Fibroblast of lung (primary cell): ENCODE results near the gene NPHP4. TPM values are rescaled to one million over a fixed set of nuclear protein-coding genes. Genes with fewer than 3 reads are reported as not detected.
"Not testable (repeated sequence)": the region's sequence is repeated elsewhere in the genome, so short reads cannot be mapped to it uniquely, and the experiment has no call there.

Experiments
- DNase-seq, 2 donors: peaks; one replicate each; pipeline versions ENCODE4 v3.0.0 to v3.0.0-alpha.2; 2010; ENCODE audit warnings: low read depth in 2 of 2
- H2AFZ ChIP-seq: 2 replicates; pipeline ENCODE4 v1.5.1; 2012; ENCODE audit warnings: low read length, control low read depth, inconsistent platforms
- H3K27ac ChIP-seq: 2 replicates; pipeline ENCODE4 v1.5.1; 2011; ENCODE audit warnings: low read length, control low read depth; ENCODE audit not compliant: insufficient read depth
- H3K27me3 ChIP-seq: 2 replicates; pipeline ENCODE4 v1.5.1; 2011; ENCODE audit warnings: mild to moderate bottlenecking, low read length; ENCODE audit not compliant: control insufficient read depth, insufficient read depth
- H3K36me3 ChIP-seq: 2 replicates; pipeline ENCODE4 v1.5.1; 2011; ENCODE audit warnings: low read length; ENCODE audit not compliant: control insufficient read depth, insufficient read depth
- H3K4me1 ChIP-seq: 2 replicates; pipeline ENCODE4 v1.5.1; 2011; ENCODE audit warnings: low read length; ENCODE audit not compliant: control insufficient read depth, insufficient read depth; ENCODE audit errors: extremely low read depth
- H3K4me2 ChIP-seq: 2 replicates; pipeline ENCODE4 v1.5.1; 2011; ENCODE audit warnings: low read length, control low read depth; ENCODE audit not compliant: insufficient read depth; ENCODE audit errors: extremely low read depth
- H3K4me3 ChIP-seq, 4 experiments: fragments of 200-600 bp in 1 of 4; sonication (generic) in 1 of 4; replicated peaks in 1 of 4; 2 replicates each; pipeline ENCODE4 v1.5.1; 2011 to 2016; ENCODE audit warnings: low read length in 4 of 4, low read depth in 3 of 4, mild to moderate bottlenecking in 3 of 4, control low read depth in 2 of 4, inconsistent platforms in 1 of 4, mixed read lengths in 1 of 4; ENCODE audit not compliant: insufficient read depth in 1 of 4; ENCODE audit errors: control extremely low read depth in 1 of 4
- H3K79me2 ChIP-seq: 2 replicates; pipeline ENCODE4 v1.5.1; 2012; ENCODE audit warnings: mild to moderate bottlenecking, low read length, inconsistent platforms; ENCODE audit not compliant: control insufficient read depth, insufficient read depth
- H3K9ac ChIP-seq: 2 replicates; pipeline ENCODE4 v1.5.1; 2011; ENCODE audit warnings: mild to moderate bottlenecking, low read length, control low read depth; ENCODE audit not compliant: insufficient read depth
- H3K9me3 ChIP-seq: 2 replicates; pipeline ENCODE4 v1.5.1; 2012; ENCODE audit warnings: low read depth, low read length; ENCODE audit not compliant: control insufficient read depth, insufficient read depth
- H4K20me1 ChIP-seq: 2 replicates; pipeline ENCODE4 v1.5.1; 2011; ENCODE audit warnings: low read length; ENCODE audit not compliant: control insufficient read depth, insufficient read depth; ENCODE audit errors: extremely low read depth
- EZH2 ChIP-seq: IDR thresholded peaks from 2 replicates; pipeline ENCODE4 v1.5.1; 2012; ENCODE audit warnings: low read length, control low read depth, mild to moderate bottlenecking; ENCODE audit errors: missing control alignments
- polyA plus RNA-seq, 2 donors: library from polyadenylated mRNA; depleted of rRNA in 1 of 2; stranded (reverse) in 1 of 2; unstranded in 1 of 2; fragments of >200 nt; gene quantifications; 2 replicates each; pipeline ENCODE4 v1.2.1, GENCODE V29; 2011 to 2012; ENCODE audit warnings: missing spikeins in 1 of 2
- total RNA-seq: library from RNA; depleted of rRNA; stranded (reverse); fragments of >200 nt; gene quantifications from 2 replicates; pipeline ENCODE4 v1.2.1, GENCODE V29; 2014
- TF ChIP-seq, protein P1 (sequence below), 2 donors: IDR thresholded peaks in 1 of 2; conservative IDR thresholded peaks in 1 of 2; 1 replicate in 1 of 2; 2 replicates in 1 of 2; pipeline ENCODE4 v1.5.1; 2011 to 2012; ENCODE audit warnings: low read length in 2 of 2, control low read depth in 1 of 2, inconsistent platforms in 1 of 2, low read depth in 1 of 2, mild to moderate bottlenecking in 1 of 2

The NPHP4 gene
- total and polyA plus RNA-seq, 2 donors (not counting 1 experiment from before 2014, with no cell fraction given): 1.5 to 4.0 TPM

- no peaks in the 10 kb centered on the region for H3K36me3 ChIP-seq
- H3K27me3 ChIP-seq: no peaks in the 10 kb centered on the region
- no peak overlapping the region for H3K4me3 ChIP-seq
- no peak overlapping the region for H2AFZ ChIP-seq
- H3K4me1 ChIP-seq: no peaks in the 10 kb centered on the region
- DNase-seq: peak in 1 of 2 donors; percentile 12
- no peak overlapping the region for H3K4me2 ChIP-seq
- no peak overlapping the region for H3K9ac ChIP-seq
- H3K79me2 ChIP-seq: no peaks in the 10 kb centered on the region
- no peak overlapping the region for H3K27ac ChIP-seq
- no peak for TF ChIP-seq EZH2
- TF ChIP-seq, protein P1, sequence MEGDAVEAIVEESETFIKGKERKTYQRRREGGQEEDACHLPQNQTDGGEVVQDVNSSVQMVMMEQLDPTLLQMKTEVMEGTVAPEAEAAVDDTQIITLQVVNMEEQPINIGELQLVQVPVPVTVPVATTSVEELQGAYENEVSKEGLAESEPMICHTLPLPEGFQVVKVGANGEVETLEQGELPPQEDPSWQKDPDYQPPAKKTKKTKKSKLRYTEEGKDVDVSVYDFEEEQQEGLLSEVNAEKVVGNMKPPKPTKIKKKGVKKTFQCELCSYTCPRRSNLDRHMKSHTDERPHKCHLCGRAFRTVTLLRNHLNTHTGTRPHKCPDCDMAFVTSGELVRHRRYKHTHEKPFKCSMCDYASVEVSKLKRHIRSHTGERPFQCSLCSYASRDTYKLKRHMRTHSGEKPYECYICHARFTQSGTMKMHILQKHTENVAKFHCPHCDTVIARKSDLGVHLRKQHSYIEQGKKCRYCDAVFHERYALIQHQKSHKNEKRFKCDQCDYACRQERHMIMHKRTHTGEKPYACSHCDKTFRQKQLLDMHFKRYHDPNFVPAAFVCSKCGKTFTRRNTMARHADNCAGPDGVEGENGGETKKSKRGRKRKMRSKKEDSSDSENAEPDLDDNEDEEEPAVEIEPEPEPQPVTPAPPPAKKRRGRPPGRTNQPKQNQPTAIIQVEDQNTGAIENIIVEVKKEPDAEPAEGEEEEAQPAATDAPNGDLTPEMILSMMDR (conservative IDR thresholded peaks at IDR 0.05 in 1 of 2, IDR thresholded peaks at IDR 0.05 in 1 of 2; ENCODE audit: low read depth in 1 of 2, low read length in 2 of 2): no peak
- no peaks in the 10 kb centered on the region for H4K20me1 ChIP-seq
- H3K9me3 ChIP-seq: no peaks in the 10 kb centered on the region
Observed at GRCh38 chr1:5856246-5856815, 135.9 kb downstream of the NPHP4 start.

- no peak overlapping the region for H3K4me3 ChIP-seq
- no peaks in the 10 kb centered on the region for H3K27me3 ChIP-seq
- H3K27ac ChIP-seq: no peak overlapping the region
- H3K36me3 ChIP-seq: no peaks in the 10 kb centered on the region
- TF ChIP-seq EZH2: no peak
- TF ChIP-seq, protein P1 (conservative IDR thresholded peaks at IDR 0.05 in 1 of 2, IDR thresholded peaks at IDR 0.05 in 1 of 2; ENCODE audit: low read depth in 1 of 2, low read length in 2 of 2): no peak
- H4K20me1 ChIP-seq: no peaks in the 10 kb centered on the region
- no peaks in the 10 kb centered on the region for H3K4me1 ChIP-seq
- no peak overlapping the region for H3K9ac ChIP-seq
- H2AFZ ChIP-seq: no peak overlapping the region
- no peak overlapping the region for H3K4me2 ChIP-seq
- DNase-seq: no peak
- no peaks in the 10 kb centered on the region for H3K9me3 ChIP-seq
- H3K79me2 ChIP-seq: no peaks in the 10 kb centered on the region
Observed at GRCh38 chr1:5855196-5855897, 136.9 kb downstream of the NPHP4 start.

GRCh38 chr1:5854754-5855153, 137.5 kb downstream of the NPHP4 start:
- no peaks in the 10 kb centered on the region for H4K20me1 ChIP-seq

GRCh38 chr1:5853858-5854257, 138.4 kb downstream of the NPHP4 start:
- not testable (repeated sequence) for DNase-seq, H3K36me3 ChIP-seq, H3K79me2 ChIP-seq, H3K4me3 ChIP-seq, H3K27ac ChIP-seq, H2AFZ ChIP-seq, H4K20me1 ChIP-seq, H3K4me2 ChIP-seq, H3K4me1 ChIP-seq, H3K9me3 ChIP-seq, H3K9ac ChIP-seq, H3K27me3 ChIP-seq

More at GRCh38 chr1:5854754-5855153, 137.5 kb downstream of the NPHP4 start:
- Histone ChIP-seq H3K27ac (no peak overlapping the region), H3K4me3 (no peak overlapping the region), H3K9me3 (no peaks in the 10 kb centered on the region), H3K4me2 (no peak overlapping the region), H3K4me1 (no peaks in the 10 kb centered on the region), H3K36me3 (no peaks in the 10 kb centered on the region), H3K79me2 (no peaks in the 10 kb centered on the region), H2AFZ (no peak overlapping the region), H3K27me3 (no peaks in the 10 kb centered on the region), H3K9ac (no peak overlapping the region)
- DNase-seq: no peak
- TF ChIP-seq, protein P1 (conservative IDR thresholded peaks at IDR 0.05 in 1 of 2, IDR thresholded peaks at IDR 0.05 in 1 of 2; ENCODE audit: low read depth in 1 of 2, low read length in 2 of 2): no peak
- no peak for TF ChIP-seq EZH2
